GM12865 (cell line): ENCODE results near the gene POLE4.

ENCODE experiments used
- DNase-seq: peaks from one replicate; pipeline ENCODE4 v3.0.0; 2010; ENCODE audit warnings: low read depth
- H3K4me3 ChIP-seq: 2 replicates; pipeline ENCODE4 v1.5.1; 2011; ENCODE audit warnings: mild to moderate bottlenecking, low read depth, low read length, control low read depth
- TF ChIP-seq, protein P1 (sequence below): IDR thresholded peaks from 2 replicates; pipeline ENCODE4 v1.5.1; 2011; ENCODE audit warnings: low read length, control low read depth, low read depth, inconsistent platforms; ENCODE audit not compliant: insufficient read depth; ENCODE audit errors: missing control alignments

POLE4 gene

GRCh38 chr2:74984947-74985637, 26.6 kb downstream of the POLE4 start:
- no peak for DNase-seq
- H3K4me3 ChIP-seq: no peak overlapping the region
- TF ChIP-seq, protein P1, sequence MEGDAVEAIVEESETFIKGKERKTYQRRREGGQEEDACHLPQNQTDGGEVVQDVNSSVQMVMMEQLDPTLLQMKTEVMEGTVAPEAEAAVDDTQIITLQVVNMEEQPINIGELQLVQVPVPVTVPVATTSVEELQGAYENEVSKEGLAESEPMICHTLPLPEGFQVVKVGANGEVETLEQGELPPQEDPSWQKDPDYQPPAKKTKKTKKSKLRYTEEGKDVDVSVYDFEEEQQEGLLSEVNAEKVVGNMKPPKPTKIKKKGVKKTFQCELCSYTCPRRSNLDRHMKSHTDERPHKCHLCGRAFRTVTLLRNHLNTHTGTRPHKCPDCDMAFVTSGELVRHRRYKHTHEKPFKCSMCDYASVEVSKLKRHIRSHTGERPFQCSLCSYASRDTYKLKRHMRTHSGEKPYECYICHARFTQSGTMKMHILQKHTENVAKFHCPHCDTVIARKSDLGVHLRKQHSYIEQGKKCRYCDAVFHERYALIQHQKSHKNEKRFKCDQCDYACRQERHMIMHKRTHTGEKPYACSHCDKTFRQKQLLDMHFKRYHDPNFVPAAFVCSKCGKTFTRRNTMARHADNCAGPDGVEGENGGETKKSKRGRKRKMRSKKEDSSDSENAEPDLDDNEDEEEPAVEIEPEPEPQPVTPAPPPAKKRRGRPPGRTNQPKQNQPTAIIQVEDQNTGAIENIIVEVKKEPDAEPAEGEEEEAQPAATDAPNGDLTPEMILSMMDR: no peak

DNA sequence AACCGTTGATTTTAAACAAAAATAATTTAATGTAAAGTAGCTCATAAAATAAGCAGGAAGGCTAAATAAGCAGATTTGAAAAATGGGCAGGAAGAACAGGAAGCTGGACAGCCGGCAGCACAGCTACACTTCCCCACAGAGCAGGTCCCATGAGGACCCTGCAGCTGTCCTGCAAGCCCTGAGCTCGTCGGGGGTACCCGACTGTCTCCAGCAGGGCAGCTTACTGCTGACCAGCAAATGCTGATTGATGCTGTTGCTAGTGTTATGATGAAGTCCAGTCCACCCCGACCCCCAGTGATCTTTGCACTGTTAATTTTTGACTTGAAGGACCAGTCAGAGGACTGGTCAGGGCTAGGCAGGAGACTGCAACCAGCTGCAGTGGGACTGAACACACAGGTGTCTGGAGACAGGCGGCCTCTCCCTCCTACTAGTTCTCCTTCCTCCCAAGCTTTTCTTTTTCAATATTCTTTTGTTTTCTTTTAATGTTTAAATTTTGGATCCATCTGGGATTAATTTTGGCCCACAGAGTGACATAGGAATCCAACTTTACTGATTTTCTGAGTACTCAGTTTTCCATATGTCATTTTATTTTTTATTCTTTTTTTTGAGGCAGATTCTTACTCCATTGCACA, 27.7 kb downstream of the POLE4 start:
- TF ChIP-seq, protein P1: no peak
- no peak overlapping the region for H3K4me3 ChIP-seq
- DNase-seq: no peak

GRCh38 chr2:74991977-74992376, 33.5 kb downstream of the POLE4 start:
- no peak overlapping the region for H3K4me3 ChIP-seq
- TF ChIP-seq, protein P1: no peak
- DNase-seq: no peak

- H3K4me3 ChIP-seq: no peak overlapping the region
- TF ChIP-seq, protein P1: no peak
- no peak for DNase-seq
These were observed 41.0 kb downstream of the POLE4 start for GRCh38 chr2:74999468-74999867.

- no peak for DNase-seq
- no peak overlapping the region for H3K4me3 ChIP-seq
- TF ChIP-seq, protein P1: no peak
These were observed 43.6 kb downstream of the POLE4 start for GRCh38 chr2:75002007-75002406.

DNA sequence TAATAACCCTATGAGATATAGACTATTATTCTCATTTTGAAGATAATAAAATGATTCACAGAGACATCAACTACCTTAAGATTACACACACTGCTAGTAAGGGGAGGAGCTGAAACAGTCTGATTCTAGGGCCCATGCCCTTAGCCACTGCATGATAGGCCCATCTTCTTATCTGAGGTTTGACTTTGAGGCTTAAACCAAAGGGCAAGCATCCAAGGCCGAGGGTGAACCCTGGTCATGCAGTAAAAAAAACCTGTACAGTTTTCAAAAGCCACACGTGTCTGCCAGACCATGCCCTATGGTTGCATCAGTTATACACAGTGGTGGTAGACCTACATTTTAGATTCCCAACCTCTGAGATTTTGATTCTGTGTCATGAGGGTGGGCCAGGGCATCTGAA, 44.8 kb downstream of the POLE4 start:
- TF ChIP-seq, protein P1: no peak
- no peak for DNase-seq
- H3K4me3 ChIP-seq: no peak overlapping the region
